Naive thymus-derived CD4-positive, alpha-beta T cell (primary cell): ENCODE data around the gene COG1. TPM values are rescaled to one million over a fixed set of nuclear protein-coding genes. Genes with fewer than 3 reads are reported as not detected.

Experiments used
- ATAC-seq: fragments of 150-1000 bp; cut with Tn5 transposase; 2 replicates; pipeline ENCODE4 v1.10.0; 2021; ENCODE audit warnings: mild to moderate bottlenecking, moderate library complexity
- CTCF ChIA-PET: fragments of 350-600 bp; sonication (Branson Sonifier 250); formaldehyde crosslinking; loops from one replicate; lab custom pipeline; 2021; ENCODE audit warnings: antibody characterized with exemption; lab: Charles Lee
- POLR2A ChIA-PET: fragments of 350-600 bp; sonication (Branson Sonifier 250); formaldehyde crosslinking; loops from one replicate; lab custom pipeline; 2021; ENCODE audit warnings: antibody characterized with exemption, inconsistent platforms; lab: Charles Lee
- DNase-seq, 9 donors: peaks; one replicate each; pipeline versions ENCODE4 v3.0.0 to v3.0.0-alpha.2; 2020 to 2022; ENCODE audit warnings: mixed read lengths in 1 of 9
- H3K27ac ChIP-seq: one replicate; pipeline ENCODE4 v1.7.0; 2013; ENCODE audit warnings: mild to moderate bottlenecking, low read depth, low read length, moderate library complexity
- H3K27me3 ChIP-seq, 2 donors: one replicate each; pipeline ENCODE4 v1.7.0; 2013; ENCODE audit warnings: low read length in 2 of 2, mild to moderate bottlenecking in 2 of 2, moderate library complexity in 2 of 2; ENCODE audit not compliant: control insufficient read depth in 2 of 2, insufficient read depth in 2 of 2
- H3K36me3 ChIP-seq, 3 experiments: 1 replicate in 2 of 3; 2 replicates in 1 of 3; pipeline ENCODE4 v1.7.0; 2013; ENCODE audit warnings: low read length in 3 of 3, mild to moderate bottlenecking in 3 of 3, moderate library complexity in 1 of 3; ENCODE audit not compliant: insufficient read depth in 3 of 3, control insufficient read depth in 2 of 3
- H3K4me1 ChIP-seq, 2 donors: one replicate each; pipeline ENCODE4 v1.7.0; 2013; ENCODE audit warnings: low read length in 2 of 2, mild to moderate bottlenecking in 2 of 2, moderate library complexity in 1 of 2; ENCODE audit not compliant: control insufficient read depth in 2 of 2, insufficient read depth in 2 of 2
- H3K4me3 ChIP-seq: 2 replicates; pipeline ENCODE4 v1.7.0; 2013; ENCODE audit warnings: mild to moderate bottlenecking, low read length
- H3K9me3 ChIP-seq, 3 experiments: 1 replicate in 2 of 3; 2 replicates in 1 of 3; pipeline ENCODE4 v1.7.0; 2013; ENCODE audit warnings: low read length in 3 of 3; ENCODE audit not compliant: control insufficient read depth in 2 of 3
- H3K27ac Mint-ChIP-seq, 9 donors: one replicate each; pipeline ENCODE4 v1.8.0; 2020 to 2022; ENCODE audit warnings: mixed read lengths in 9 of 9, mild to moderate bottlenecking in 8 of 9, moderate library complexity in 5 of 9, inconsistent platforms in 2 of 9
- H3K27me3 Mint-ChIP-seq, 5 donors: one replicate each; pipeline ENCODE4 v1.8.0; 2021 to 2022; ENCODE audit warnings: mixed read lengths in 5 of 5, mild to moderate bottlenecking in 1 of 5
- H3K36me3 Mint-ChIP-seq, 5 donors: one replicate each; pipeline ENCODE4 v1.8.0; 2020 to 2022; ENCODE audit warnings: mixed read lengths in 5 of 5, mild to moderate bottlenecking in 3 of 5, inconsistent platforms in 1 of 5
- H3K4me1 Mint-ChIP-seq, 7 donors: one replicate each; pipeline ENCODE4 v1.8.0; 2020 to 2022; ENCODE audit warnings: mixed read lengths in 7 of 7, mild to moderate bottlenecking in 3 of 7, inconsistent platforms in 1 of 7
- H3K4me3 Mint-ChIP-seq, 10 donors: one replicate each; pipeline ENCODE4 v1.8.0; 2020 to 2022; ENCODE audit warnings: mild to moderate bottlenecking in 10 of 10, mixed read lengths in 10 of 10, moderate library complexity in 6 of 10, inconsistent platforms in 2 of 10
- H3K9me3 Mint-ChIP-seq, 11 donors: one replicate each; pipeline ENCODE4 v1.8.0; 2020 to 2022; ENCODE audit warnings: mixed read lengths in 11 of 11, mild to moderate bottlenecking in 4 of 11, inconsistent platforms in 1 of 11, moderate library complexity in 1 of 11
- intact Hi-C, 2 donors: fragments of 100-400 bp; cut with micrococcal nuclease; formaldehyde crosslinking; loops; one replicate each; pipeline ENCODE4 v1.15.1; 2023
- polyA plus RNA-seq, 2 donors: library from polyadenylated mRNA; unstranded; fragments of 300-500 nt; fragmentation: Illumina TruSeq; gene quantifications; one replicate each; pipeline ENCODE4 v1.2.3, GENCODE V29; 2021
- total RNA-seq, 6 experiments: library from RNA in 5 of 6; stranded (reverse) in 5 of 6; gene quantifications; 1 replicate in 5 of 6; 2 replicates in 1 of 6; pipeline ENCODE4 v1.2.3 and lab custom pipeline; 2021 to 2026

COG1 gene
- total and polyA plus RNA-seq, 7 experiments from 2014 or later = 25.2 to 92.7 (median 59.5) TPM

DNA sequence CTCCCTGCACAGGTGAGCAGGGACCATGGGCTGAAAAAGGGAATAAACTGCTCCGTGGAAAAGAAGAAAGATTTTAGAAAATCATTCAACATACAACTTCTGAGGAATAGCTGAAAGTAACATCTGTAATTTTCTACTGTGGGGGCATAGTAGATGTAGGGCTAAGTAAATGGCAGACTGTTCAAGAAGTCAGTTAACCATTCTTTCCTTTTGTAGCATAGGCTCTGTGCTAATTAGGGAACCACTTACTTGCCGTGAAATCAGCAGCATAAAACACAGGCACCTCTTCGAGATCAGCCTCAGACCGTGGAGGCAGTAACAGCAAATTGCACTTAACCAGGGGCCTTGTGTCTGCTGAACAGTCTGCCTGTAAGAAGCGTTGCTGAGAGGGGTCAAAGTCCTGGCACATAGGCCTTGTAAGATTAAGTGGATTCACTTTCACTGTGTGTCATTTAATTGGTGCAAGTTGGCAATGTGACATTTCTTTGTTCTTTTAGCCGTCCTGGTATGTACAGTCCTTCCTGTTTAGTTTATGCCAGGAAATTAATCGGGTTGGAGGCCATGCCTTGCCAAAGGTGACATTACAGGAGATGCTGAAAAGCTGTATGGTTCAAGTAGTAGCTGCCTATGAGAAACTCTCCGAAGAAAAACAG, 10.4 kb downstream of the COG1 start:
- ATAC-seq (peak; percentile 60), DNase-seq (peak in 5 of 9 donors; percentile 19 to 41 (median 21))
- Histone ChIP-seq H3K27me3 (no peaks in the 10 kb centered on the region), H3K36me3 (peaks cover 18 to 94% (median 26%) of the 10 kb centered on the region in 3 experiments), H3K27ac (peak overlapping the region; percentile 59), H3K4me1 (peaks cover 6 to 20% of the 10 kb centered on the region in 2 donors), H3K9me3 (no peaks in the 10 kb centered on the region), H3K4me3 (no peak overlapping the region)
- Mint-ChIP-seq H3K4me1 (peaks cover 17 to 39% (median 27%) of the 10 kb centered on the region in 7 donors), H3K9me3 (no peaks in the 10 kb centered on the region), H3K27me3 (no peaks in the 10 kb centered on the region), H3K4me3 (peak overlapping the region; percentile 4 to 69 (median 56)), H3K27ac (peak overlapping the region; percentile 58 to 94 (median 88)), H3K36me3 (peaks cover 26 to 73% (median 38%) of the 10 kb centered on the region in 5 donors)
- intact Hi-C loops = loop anchor here (1.0 kb wide), 1 partner anchor 10 kb away; the partner anchor contains the start of gene COG1 (in 2 of the 2)
- CTCF ChIA-PET = interaction anchor here (1.3 kb wide), 1 partner anchor 12 kb away, joined by 3 read pairs; no protein-coding TSS in a partner anchor
- POLR2A ChIA-PET = interaction anchor here (0.7 to 2.4 kb wide), 6 partner anchors 9 to 33 kb away, joined by 3 to 7 read pairs (median 4); no protein-coding TSS in a partner anchor

GRCh38 chr17:73203788-73204479, 11.1 kb downstream of the COG1 start:
- ChIA-PET CTCF (no interaction called here), POLR2A (interaction anchor here (0.8 to 2.4 kb wide), 4 partner anchors 8 to 33 kb away, joined by 3 to 7 read pairs (median 5); no protein-coding TSS in a partner anchor)
- Mint-ChIP-seq H3K27ac (peak overlapping the region; percentile 58 to 94 (median 88)), H3K9me3 (no peaks in the 10 kb centered on the region), H3K4me3 (peak overlapping the region in 9 of 10 donors; percentile 4 to 69 (median 58)), H3K36me3 (peaks cover 25 to 73% (median 39%) of the 10 kb centered on the region in 5 donors), H3K27me3 (no peaks in the 10 kb centered on the region), H3K4me1 (peaks cover 17 to 39% (median 25%) of the 10 kb centered on the region in 7 donors)
- Histone ChIP-seq H3K27ac (peak overlapping the region; percentile 59), H3K9me3 (no peaks in the 10 kb centered on the region), H3K27me3 (no peaks in the 10 kb centered on the region), H3K36me3 (peaks cover 18 to 94% (median 28%) of the 10 kb centered on the region in 3 experiments), H3K4me3 (no peak overlapping the region), H3K4me1 (peaks cover 6 to 20% of the 10 kb centered on the region in 2 donors)
- peak in 4 of 9 donors; percentile 14 to 32 (median 21) for DNase-seq
- ATAC-seq = peak; percentile 70
- intact Hi-C loops = loop anchor here (1.0 kb wide), 1 partner anchor 11 kb away; the partner anchor contains the start of gene COG1 (in 2 of the 2)

GRCh38 chr17:73205459-73205961, 12.7 kb downstream of the COG1 start:
- no peak for DNase-seq
- Histone ChIP-seq H3K27ac (no peak overlapping the region), H3K4me3 (no peak overlapping the region), H3K36me3 (peaks cover 15 to 89% (median 28%) of the 10 kb centered on the region in 3 experiments), H3K27me3 (no peaks in the 10 kb centered on the region), H3K4me1 (peaks cover 6 to 20% of the 10 kb centered on the region in 2 donors), H3K9me3 (no peaks in the 10 kb centered on the region)
- ATAC-seq = no peak
- CTCF ChIA-PET = no interaction called here
- Mint-ChIP-seq H3K27ac (peak overlapping the region in 6 of 9 donors; percentile 36 to 93 (median 62)), H3K9me3 (no peaks in the 10 kb centered on the region), H3K4me1 (peaks cover 17 to 46% (median 34%) of the 10 kb centered on the region in 7 donors), H3K4me3 (peak overlapping the region in 1 of 10 donors; percentile 45), H3K36me3 (peaks cover 21 to 59% (median 30%) of the 10 kb centered on the region in 5 donors), H3K27me3 (no peaks in the 10 kb centered on the region)
- POLR2A ChIA-PET = interaction anchor here (0.6 to 0.8 kb wide), 2 partner anchors 10 to 12 kb away, joined by 3 read pairs; partner anchors contain the start of gene COG1
- intact Hi-C loops = no loop called here

DNA sequence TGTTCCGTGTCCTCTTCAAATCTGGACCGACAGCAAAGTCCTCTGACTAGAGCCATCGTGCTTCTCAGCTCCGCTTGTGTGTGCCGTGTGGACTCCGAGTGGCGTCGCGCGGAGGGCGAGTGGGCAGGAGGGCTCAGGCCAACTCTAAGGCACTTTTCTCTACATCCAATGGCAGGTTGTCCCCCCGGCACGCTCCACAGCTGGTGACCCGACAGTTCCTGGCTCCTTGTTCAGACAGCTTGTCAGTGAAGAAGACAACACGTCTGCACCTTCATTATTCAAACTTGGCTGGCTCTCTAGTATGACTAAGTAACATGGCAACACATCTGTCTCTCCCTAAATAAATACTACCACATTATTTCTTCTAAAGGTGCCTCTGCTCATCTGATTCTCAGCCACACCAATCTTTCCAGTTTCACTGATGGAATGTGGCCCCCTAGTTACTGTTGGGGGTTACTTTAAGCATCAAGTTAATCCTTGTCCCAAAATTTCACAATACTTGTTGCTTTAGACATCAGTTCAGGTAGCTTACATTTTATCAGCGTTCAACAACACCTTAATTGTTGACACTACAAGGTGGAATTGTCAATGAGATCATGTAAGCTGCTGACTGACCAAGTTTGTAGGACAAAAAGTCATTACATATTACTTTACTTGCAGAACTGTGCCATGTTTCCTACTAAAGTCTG, 15.4 kb downstream of the COG1 start:
- Histone ChIP-seq H3K4me3 (no peak overlapping the region), H3K36me3 (peaks cover 8 to 65% (median 28%) of the 10 kb centered on the region in 3 experiments), H3K4me1 (peaks cover 14 to 16% of the 10 kb centered on the region in 2 donors), H3K27ac (no peak overlapping the region), H3K9me3 (no peaks in the 10 kb centered on the region), H3K27me3 (no peaks in the 10 kb centered on the region)
- H3K27ac Mint-ChIP-seq = peak overlapping the region in 6 of 9 donors; percentile 0 to 95 (median 53)
- no peak for DNase-seq
- no peaks in the 10 kb centered on the region for H3K9me3 Mint-ChIP-seq
- ChIA-PET CTCF (interaction anchor here (1.2 to 1.6 kb wide), 2 partner anchors 24 to 29 kb away, joined by 3 to 5 read pairs; a partner anchor contains a TSS), POLR2A (no interaction called here)
- H3K4me1 Mint-ChIP-seq = peaks cover 17 to 47% (median 31%) of the 10 kb centered on the region in 7 donors
- no peak overlapping the region for H3K4me3 Mint-ChIP-seq
- intact Hi-C loops = no loop called here
- H3K36me3 Mint-ChIP-seq = peaks cover 13 to 36% (median 21%) of the 10 kb centered on the region in 5 donors
- ATAC-seq = no peak
- H3K27me3 Mint-ChIP-seq = no peaks in the 10 kb centered on the region

- Mint-ChIP-seq H3K27ac (peak overlapping the region in 7 of 9 donors; percentile 13 to 95 (median 74)), H3K4me1 (peaks cover 9 to 41% (median 23%) of the 10 kb centered on the region in 7 donors), H3K27me3 (no peaks in the 10 kb centered on the region), H3K4me3 (no peak overlapping the region), H3K36me3 (peaks cover 10 to 30% (median 21%) of the 10 kb centered on the region in 5 donors), H3K9me3 (no peaks in the 10 kb centered on the region)
- H3K4me1 ChIP-seq = peaks cover 4 to 10% of the 10 kb centered on the region in 2 donors
- no peaks in the 10 kb centered on the region for H3K9me3 ChIP-seq
- no peak overlapping the region for H3K4me3 ChIP-seq
- no peak for ATAC-seq
- DNase-seq = no peak
- H3K27ac ChIP-seq = peak overlapping the region; percentile 20
- no peaks in the 10 kb centered on the region for H3K27me3 ChIP-seq
- CTCF ChIA-PET = no interaction called here
- intact Hi-C loops = no loop called here
- POLR2A ChIA-PET = no interaction called here
- H3K36me3 ChIP-seq = peaks cover 8 to 56% (median 28%) of the 10 kb centered on the region in 3 experiments
Observed at GRCh38 chr17:73209436-73209835, 16.6 kb downstream of the COG1 start.
